NCI-H748 (cell line): ENCODE data around the gene FRYL.
"Not testable (repeated sequence)": the region's sequence is repeated elsewhere in the genome, so short reads cannot be mapped to it uniquely, and the experiment has no call there.

Source experiments
- DNase-seq: peaks from one replicate; lab custom pipeline; 2025; ENCODE audit not compliant: unreplicated experiment; lab: John Stamatoyannopoulos, UW

FRYL gene

GRCh38 chr4:48462363-48462762 is 317.7 kb downstream of the FRYL start:
- DNase-seq: peak; percentile 27

GRCh38 chr4:48461000-48461399 is 319.1 kb downstream of the FRYL start:
- no peak for DNase-seq

GRCh38 chr4:48454591-48454990 is 325.5 kb downstream of the FRYL start:
- DNase-seq: no peak

- DNase-seq: not testable (repeated sequence)
These were observed 328.4 kb downstream of the FRYL start for GRCh38 chr4:48451656-48452055.

GRCh38 chr4:48450740-48451139 is 329.3 kb downstream of the FRYL start:
- DNase-seq: no peak

GRCh38 chr4:48449151-48449550 is 330.9 kb downstream of the FRYL start:
- no peak for DNase-seq
